Astrocyte (in vitro differentiated cells and primary cell): Measurements from ENCODE around the gene COL5A1.

Source experiments
- CTCF ChIP-seq: IDR thresholded peaks from 2 replicates; pipeline ENCODE4 v1.5.1; 2011; ENCODE audit warnings: low read depth, mild to moderate bottlenecking, inconsistent platforms, low read length, moderate library complexity; ENCODE audit not compliant: insufficient read depth
- EZH2 ChIP-seq: IDR thresholded peaks from 2 replicates; pipeline ENCODE4 v1.6.1; 2012; ENCODE audit warnings: mild to moderate bottlenecking, low read length, inconsistent platforms; ENCODE audit not compliant: insufficient read depth

- no peak for TF ChIP-seq EZH2
- TF ChIP-seq CTCF = no peak
Measured at GRCh38 chr9:134815435-134816214, 174.0 kb downstream of the COL5A1 start.
